ENCODE measurements around the gene MLLT1.

- TF ChIP-seq CTCF (IDR thresholded peaks at IDR 0.05) = no peak
- TF ChIP-seq EZH2 (IDR thresholded peaks at IDR 0.05) = no peak
- TF ChIP-seq EZH2phosphoT487 (IDR thresholded peaks at IDR 0.05) = no peak
Observed at GRCh38 chr19:6214881-6215541, 64.8 kb downstream of the MLLT1 start.
